Peyer's patch (tissue), 4 donors: ENCODE results near the gene GTF3C5.

Experiments used
- CTCF ChIP-seq, 6 experiments: fragments of 450-650 bp in 4 of 6; fragments of 200-600 bp in 2 of 6; sonication (generic) in 1 of 6; IDR thresholded peaks; one replicate each; pipeline ENCODE4 v1.5.1; 2017 to 2019; ENCODE audit warnings: antibody characterized with exemption in 6 of 6, mild to moderate bottlenecking in 3 of 6, moderate library complexity in 1 of 6
- POLR2A ChIP-seq, 2 donors: fragments of 450-650 bp; IDR thresholded peaks; one replicate each; pipeline ENCODE4 v1.5.1; 2017; ENCODE audit warnings: antibody characterized with exemption in 2 of 2, mild to moderate bottlenecking in 2 of 2, moderate library complexity in 2 of 2

DNA sequence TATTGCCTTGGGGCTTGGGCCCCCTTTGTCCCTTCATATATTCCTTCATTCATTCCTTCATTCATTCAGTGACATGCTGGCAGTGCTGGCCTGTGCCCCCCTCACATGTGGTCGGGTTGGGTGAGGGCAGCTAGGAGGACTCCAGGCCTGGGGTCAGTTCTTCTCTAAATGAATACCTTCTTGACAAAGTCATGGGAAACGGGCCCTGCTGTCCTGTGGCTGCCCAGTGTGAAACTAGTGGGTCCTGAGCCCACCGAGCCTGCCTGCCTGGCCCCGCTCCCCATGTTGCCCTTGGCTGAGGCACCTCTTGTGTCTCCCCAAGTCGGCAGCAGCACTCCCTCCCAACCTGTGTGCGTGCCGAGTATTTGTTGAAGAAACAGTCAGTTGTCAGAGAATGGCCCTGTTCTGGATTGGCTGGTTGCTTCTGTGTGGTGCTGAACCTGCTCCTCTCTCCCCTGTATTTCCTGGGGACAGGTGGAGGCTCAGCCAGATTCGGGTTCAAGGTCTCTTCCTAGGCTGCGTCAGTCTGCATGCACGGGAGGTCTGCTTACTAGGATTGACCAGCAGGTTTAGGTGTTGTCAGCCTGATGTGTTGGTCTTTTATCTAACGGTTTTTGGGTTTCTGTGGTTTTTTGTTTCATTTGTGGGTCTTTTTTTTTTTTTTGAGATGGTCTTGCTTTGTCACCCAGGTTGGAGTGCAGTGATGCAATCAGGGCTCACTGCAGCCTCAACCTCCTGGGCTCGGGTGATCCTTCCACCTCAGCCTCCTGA, 27.9 kb downstream of the GTF3C5 start:
- no peak for TF ChIP-seq CTCF (IDR thresholded peaks at IDR 0.05)
- no peak for TF ChIP-seq POLR2A (IDR thresholded peaks at IDR 0.05)
